ENCODE measurements around the gene HOXA9.

GRCh38 chr7:27129729-27130539 is 35.4 kb downstream of the HOXA9 start:
- TF ChIP-seq CTCF (IDR thresholded peaks at IDR 0.05; ENCODE audit: low read depth, low read length, missing input control) (no peak), RAD21 (IDR thresholded peaks at IDR 0.05) (no peak), SP1 (IDR thresholded peaks at IDR 0.05) (no peak), ZBTB33 (IDR thresholded peaks at IDR 0.05) (no peak), GABPA (IDR thresholded peaks at IDR 0.05 in 1 of 2, conservative IDR thresholded peaks at IDR 0.05 in 1 of 2) (no peak), MAX (IDR thresholded peaks at IDR 0.05) (no peak), EGR1 (IDR thresholded peaks at IDR 0.05; ENCODE audit: low read depth in 2 of 2) (no peak), NR2F2 (IDR thresholded peaks at IDR 0.05) (no peak), REST (IDR thresholded peaks at IDR 0.05) (no peak), TAF1 (conservative IDR thresholded peaks at IDR 0.05) (no peak), YY1 (IDR thresholded peaks at IDR 0.05) (no peak)
